HL-60 (cell line): ENCODE results near the gene CENPC.

Experiments
- CTCF ChIP-seq: IDR thresholded peaks from one replicate; pipeline ENCODE4 v1.5.1; 2011; ENCODE audit warnings: low read length, control low read depth, inconsistent platforms; ENCODE audit not compliant: insufficient read depth
- GABPA ChIP-seq: IDR thresholded peaks from 2 replicates; pipeline ENCODE4 v1.6.1; 2012; ENCODE audit warnings: low read depth
- POLR2AphosphoS5 ChIP-seq: IDR thresholded peaks from 2 replicates; pipeline ENCODE4 v1.6.1; 2012; ENCODE audit warnings: low read depth

- no peak for TF ChIP-seq POLR2AphosphoS5
- no peak for TF ChIP-seq CTCF
- TF ChIP-seq GABPA = no peak
Measured at GRCh38 chr4:67483868-67484602, 61.3 kb downstream of the CENPC start.
